ENCODE results near the gene CHRNA3. TPM values are rescaled to one million over a fixed set of nuclear protein-coding genes. Genes with fewer than 3 reads are reported as not detected.

CHRNA3 gene
- polyA plus RNA-seq, 1 donor from 2014 or later: 2.4 TPM

DNA sequence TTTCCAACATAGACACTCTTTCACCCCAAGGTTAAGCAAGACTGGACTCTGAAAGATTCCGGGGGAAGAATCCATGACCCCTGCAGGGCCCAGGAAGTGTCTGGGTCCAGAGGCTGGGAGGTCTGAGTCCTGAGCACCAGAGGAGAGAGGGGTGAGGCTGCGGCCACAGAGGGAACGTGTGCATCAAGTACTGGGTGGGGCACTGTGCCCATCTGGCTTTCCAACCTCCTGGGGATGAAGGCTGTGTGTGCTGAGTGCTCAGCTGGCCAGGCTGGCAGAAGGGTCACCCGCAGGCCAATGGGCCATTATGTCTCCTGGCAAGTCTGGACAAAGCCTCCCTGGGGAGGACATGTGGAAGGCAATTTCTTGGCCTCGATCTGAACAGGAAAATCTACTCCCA, 3.3 kb downstream of the CHRNA3 start:
- no peak overlapping the region for H2AFZ ChIP-seq (ENCODE audit: low read depth, low read length)
- no peaks in the 10 kb centered on the region for H3F3A ChIP-seq (ENCODE audit: insufficient read depth, low read length, poor library complexity, severe bottlenecking)
- H3K9me2 ChIP-seq (ENCODE audit: insufficient read depth, low read length): no peaks in the 10 kb centered on the region
- no peak overlapping the region for H3K4me2 ChIP-seq (ENCODE audit: low read length)
- H3K27ac ChIP-seq (ENCODE audit: low read length): no peak overlapping the region
- H3K9me3 ChIP-seq (ENCODE audit: low read length): no peaks in the 10 kb centered on the region
- no peaks in the 10 kb centered on the region for H4K20me1 ChIP-seq (ENCODE audit: insufficient read depth)
- H3K9ac ChIP-seq (ENCODE audit: low read length): no peak overlapping the region
- H3K79me2 ChIP-seq (replicated peaks; ENCODE audit: insufficient read depth, low read length): no peaks in the 10 kb centered on the region
- H3K36me3 ChIP-seq (ENCODE audit: insufficient read depth, low read length): no peaks in the 10 kb centered on the region
- peaks cover 39% of the 10 kb centered on the region for H3K27me3 ChIP-seq (ENCODE audit: insufficient read depth, low read depth, low read length)
- TF ChIP-seq EZH2 (IDR thresholded peaks at IDR 0.05; ENCODE audit: borderline replicate concordance, insufficient read depth, low read length, poor library complexity, severe bottlenecking) (no peak), EP300 (conservative IDR thresholded peaks at IDR 0.05; ENCODE audit: poor library complexity, severe bottlenecking) (no peak)
- TF ChIP-seq, protein P1, sequence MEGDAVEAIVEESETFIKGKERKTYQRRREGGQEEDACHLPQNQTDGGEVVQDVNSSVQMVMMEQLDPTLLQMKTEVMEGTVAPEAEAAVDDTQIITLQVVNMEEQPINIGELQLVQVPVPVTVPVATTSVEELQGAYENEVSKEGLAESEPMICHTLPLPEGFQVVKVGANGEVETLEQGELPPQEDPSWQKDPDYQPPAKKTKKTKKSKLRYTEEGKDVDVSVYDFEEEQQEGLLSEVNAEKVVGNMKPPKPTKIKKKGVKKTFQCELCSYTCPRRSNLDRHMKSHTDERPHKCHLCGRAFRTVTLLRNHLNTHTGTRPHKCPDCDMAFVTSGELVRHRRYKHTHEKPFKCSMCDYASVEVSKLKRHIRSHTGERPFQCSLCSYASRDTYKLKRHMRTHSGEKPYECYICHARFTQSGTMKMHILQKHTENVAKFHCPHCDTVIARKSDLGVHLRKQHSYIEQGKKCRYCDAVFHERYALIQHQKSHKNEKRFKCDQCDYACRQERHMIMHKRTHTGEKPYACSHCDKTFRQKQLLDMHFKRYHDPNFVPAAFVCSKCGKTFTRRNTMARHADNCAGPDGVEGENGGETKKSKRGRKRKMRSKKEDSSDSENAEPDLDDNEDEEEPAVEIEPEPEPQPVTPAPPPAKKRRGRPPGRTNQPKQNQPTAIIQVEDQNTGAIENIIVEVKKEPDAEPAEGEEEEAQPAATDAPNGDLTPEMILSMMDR (IDR thresholded peaks at IDR 0.05; ENCODE audit: poor library complexity, severe bottlenecking): no peak
- no peak overlapping the region for H3K4me3 ChIP-seq (ENCODE audit: low read length)

- H3F3A ChIP-seq (ENCODE audit: insufficient read depth, low read length, poor library complexity, severe bottlenecking): no peaks in the 10 kb centered on the region
- H3K36me3 ChIP-seq (ENCODE audit: insufficient read depth, low read length): no peaks in the 10 kb centered on the region
- no peaks in the 10 kb centered on the region for H3K9me2 ChIP-seq (ENCODE audit: insufficient read depth, low read length)
- no peaks in the 10 kb centered on the region for H3K79me2 ChIP-seq (replicated peaks; ENCODE audit: insufficient read depth, low read length)
- H3K9me3 ChIP-seq (ENCODE audit: low read length): no peaks in the 10 kb centered on the region
- H3K4me3 ChIP-seq (ENCODE audit: low read length): no peak overlapping the region
- H4K20me1 ChIP-seq (ENCODE audit: insufficient read depth): no peaks in the 10 kb centered on the region
- no peak overlapping the region for H3K4me2 ChIP-seq (ENCODE audit: low read length)
- H2AFZ ChIP-seq (ENCODE audit: low read depth, low read length): no peak overlapping the region
- H3K27ac ChIP-seq (ENCODE audit: low read length): no peak overlapping the region
- no peak overlapping the region for H3K9ac ChIP-seq (ENCODE audit: low read length)
- TF ChIP-seq RAD21 (conservative IDR thresholded peaks at IDR 0.05): no peak
- no peak for TF ChIP-seq SMC3 (conservative IDR thresholded peaks at IDR 0.05; ENCODE audit: poor library complexity)
- TF ChIP-seq TAF1 (IDR thresholded peaks at IDR 0.05; ENCODE audit: low read depth): no peak
- TF ChIP-seq MXI1 (conservative IDR thresholded peaks at IDR 0.05; ENCODE audit: poor library complexity, severe bottlenecking): no peak
- no peak for TF ChIP-seq EZH2 (IDR thresholded peaks at IDR 0.05; ENCODE audit: borderline replicate concordance, insufficient read depth, low read length, poor library complexity, severe bottlenecking)
- TF ChIP-seq, protein P2, sequence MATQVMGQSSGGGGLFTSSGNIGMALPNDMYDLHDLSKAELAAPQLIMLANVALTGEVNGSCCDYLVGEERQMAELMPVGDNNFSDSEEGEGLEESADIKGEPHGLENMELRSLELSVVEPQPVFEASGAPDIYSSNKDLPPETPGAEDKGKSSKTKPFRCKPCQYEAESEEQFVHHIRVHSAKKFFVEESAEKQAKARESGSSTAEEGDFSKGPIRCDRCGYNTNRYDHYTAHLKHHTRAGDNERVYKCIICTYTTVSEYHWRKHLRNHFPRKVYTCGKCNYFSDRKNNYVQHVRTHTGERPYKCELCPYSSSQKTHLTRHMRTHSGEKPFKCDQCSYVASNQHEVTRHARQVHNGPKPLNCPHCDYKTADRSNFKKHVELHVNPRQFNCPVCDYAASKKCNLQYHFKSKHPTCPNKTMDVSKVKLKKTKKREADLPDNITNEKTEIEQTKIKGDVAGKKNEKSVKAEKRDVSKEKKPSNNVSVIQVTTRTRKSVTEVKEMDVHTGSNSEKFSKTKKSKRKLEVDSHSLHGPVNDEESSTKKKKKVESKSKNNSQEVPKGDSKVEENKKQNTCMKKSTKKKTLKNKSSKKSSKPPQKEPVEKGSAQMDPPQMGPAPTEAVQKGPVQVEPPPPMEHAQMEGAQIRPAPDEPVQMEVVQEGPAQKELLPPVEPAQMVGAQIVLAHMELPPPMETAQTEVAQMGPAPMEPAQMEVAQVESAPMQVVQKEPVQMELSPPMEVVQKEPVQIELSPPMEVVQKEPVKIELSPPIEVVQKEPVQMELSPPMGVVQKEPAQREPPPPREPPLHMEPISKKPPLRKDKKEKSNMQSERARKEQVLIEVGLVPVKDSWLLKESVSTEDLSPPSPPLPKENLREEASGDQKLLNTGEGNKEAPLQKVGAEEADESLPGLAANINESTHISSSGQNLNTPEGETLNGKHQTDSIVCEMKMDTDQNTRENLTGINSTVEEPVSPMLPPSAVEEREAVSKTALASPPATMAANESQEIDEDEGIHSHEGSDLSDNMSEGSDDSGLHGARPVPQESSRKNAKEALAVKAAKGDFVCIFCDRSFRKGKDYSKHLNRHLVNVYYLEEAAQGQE (IDR thresholded peaks at IDR 0.05; ENCODE audit: borderline replicate concordance): no peak
- TF ChIP-seq, protein P1 (IDR thresholded peaks at IDR 0.05; ENCODE audit: poor library complexity, severe bottlenecking): no peak
- TF ChIP-seq EP300 (conservative IDR thresholded peaks at IDR 0.05; ENCODE audit: poor library complexity, severe bottlenecking): no peak
- no peak for TF ChIP-seq POLR2AphosphoS5 (IDR thresholded peaks at IDR 0.05)
- H3K27me3 ChIP-seq (ENCODE audit: insufficient read depth, low read depth, low read length): peaks cover 34% of the 10 kb centered on the region
Observed at GRCh38 chr15:78617076-78617475, 3.7 kb downstream of the CHRNA3 start.
